ENCODE measurements around the gene LHFPL6.

LHFPL6 gene

GRCh38 chr13:39516096-39516495 is 86.9 kb downstream of the LHFPL6 start:
- no peaks in the 10 kb centered on the region for H3K27me3 ChIP-seq (replicated peaks; ENCODE audit: insufficient read depth, low read length)
- H3K9ac ChIP-seq (ENCODE audit: low read length): no peak overlapping the region
- H3K4me2 ChIP-seq (ENCODE audit: low read depth, low read length): no peak overlapping the region
- H4K20me1 ChIP-seq (ENCODE audit: insufficient read depth, low read length): no peaks in the 10 kb centered on the region
- H3K4me1 ChIP-seq (ENCODE audit: low read length): no peaks in the 10 kb centered on the region
- H3K79me2 ChIP-seq (ENCODE audit: low read length): no peaks in the 10 kb centered on the region
- H3K4me3 ChIP-seq (ENCODE audit: low read length): no peak overlapping the region
- TF ChIP-seq EZH2phosphoT487 (IDR thresholded peaks at IDR 0.05; ENCODE audit: low read length) (no peak), EZH2 (optimal IDR thresholded peaks at IDR 0.05; ENCODE audit: low read depth, low read length) (no peak), CTCF (IDR thresholded peaks at IDR 0.05; ENCODE audit: low read length) (no peak)
- no peak overlapping the region for H2AFZ ChIP-seq (ENCODE audit: low read length)
- H3K9me2 ChIP-seq (replicated peaks; ENCODE audit: insufficient read depth, low read length): no peaks in the 10 kb centered on the region
- DNase-seq: no peak
- H3K36me3 ChIP-seq (replicated peaks; ENCODE audit: insufficient read depth, low read length): no peaks in the 10 kb centered on the region
- no peak overlapping the region for H3K27ac ChIP-seq (ENCODE audit: low read length)
- no peaks in the 10 kb centered on the region for H3F3A ChIP-seq (ENCODE audit: insufficient read depth, low read length)
- no peaks in the 10 kb centered on the region for H3K9me3 ChIP-seq (replicated peaks; ENCODE audit: insufficient read depth, low read length)

- H3K4me1 ChIP-seq (ENCODE audit: low read length): no peaks in the 10 kb centered on the region
- H4K20me1 ChIP-seq (ENCODE audit: insufficient read depth, low read length): no peaks in the 10 kb centered on the region
- no peak overlapping the region for H3K4me3 ChIP-seq (ENCODE audit: low read length)
- H2AFZ ChIP-seq (ENCODE audit: low read length): no peak overlapping the region
- H3K9me2 ChIP-seq (replicated peaks; ENCODE audit: insufficient read depth, low read length): no peaks in the 10 kb centered on the region
- H3K9ac ChIP-seq (ENCODE audit: low read length): no peak overlapping the region
- no peaks in the 10 kb centered on the region for H3K36me3 ChIP-seq (replicated peaks; ENCODE audit: insufficient read depth, low read length)
- no peaks in the 10 kb centered on the region for H3K79me2 ChIP-seq (ENCODE audit: low read length)
- no peak for DNase-seq
- no peak for TF ChIP-seq CTCF (IDR thresholded peaks at IDR 0.05; ENCODE audit: low read length)
- TF ChIP-seq EZH2 (optimal IDR thresholded peaks at IDR 0.05; ENCODE audit: low read depth, low read length): no peak
- no peak for TF ChIP-seq EZH2phosphoT487 (IDR thresholded peaks at IDR 0.05; ENCODE audit: low read length)
- no peaks in the 10 kb centered on the region for H3K27me3 ChIP-seq (replicated peaks; ENCODE audit: insufficient read depth, low read length)
- no peak overlapping the region for H3K27ac ChIP-seq (ENCODE audit: low read length)
- no peaks in the 10 kb centered on the region for H3K9me3 ChIP-seq (replicated peaks; ENCODE audit: insufficient read depth, low read length)
- no peak overlapping the region for H3K4me2 ChIP-seq (ENCODE audit: low read depth, low read length)
- no peaks in the 10 kb centered on the region for H3F3A ChIP-seq (ENCODE audit: insufficient read depth, low read length)
Observed at GRCh38 chr13:39515224-39515714, 87.7 kb downstream of the LHFPL6 start.

GRCh38 chr13:39512687-39513086 is 90.3 kb downstream of the LHFPL6 start:
- H3K79me2 ChIP-seq (ENCODE audit: low read length): no peaks in the 10 kb centered on the region
- TF ChIP-seq CTCF (IDR thresholded peaks at IDR 0.05; ENCODE audit: low read length) (no peak), EZH2phosphoT487 (IDR thresholded peaks at IDR 0.05; ENCODE audit: low read length) (no peak), EZH2 (optimal IDR thresholded peaks at IDR 0.05; ENCODE audit: low read depth, low read length) (no peak)
- no peaks in the 10 kb centered on the region for H3K27me3 ChIP-seq (replicated peaks; ENCODE audit: insufficient read depth, low read length)
- no peak overlapping the region for H2AFZ ChIP-seq (ENCODE audit: low read length)
- no peaks in the 10 kb centered on the region for H3K36me3 ChIP-seq (replicated peaks; ENCODE audit: insufficient read depth, low read length)
- no peak for DNase-seq
- no peak overlapping the region for H3K4me3 ChIP-seq (ENCODE audit: low read length)
- no peak overlapping the region for H3K27ac ChIP-seq (ENCODE audit: low read length)
- H3F3A ChIP-seq (ENCODE audit: insufficient read depth, low read length): no peaks in the 10 kb centered on the region
- H3K9ac ChIP-seq (ENCODE audit: low read length): no peak overlapping the region
- H3K4me1 ChIP-seq (ENCODE audit: low read length): 0 out of 2 replicates have a peak, but pooled peaks cover 4% of the 10 kb centered on the region
- H3K9me3 ChIP-seq (replicated peaks; ENCODE audit: insufficient read depth, low read length): no peaks in the 10 kb centered on the region
- no peaks in the 10 kb centered on the region for H3K9me2 ChIP-seq (replicated peaks; ENCODE audit: insufficient read depth, low read length)
- no peaks in the 10 kb centered on the region for H4K20me1 ChIP-seq (ENCODE audit: insufficient read depth, low read length)
- no peak overlapping the region for H3K4me2 ChIP-seq (ENCODE audit: low read depth, low read length)

Data from MM.1S (cell line).